Measurements from ENCODE around the gene TP63. TPM values are rescaled to one million over a fixed set of nuclear protein-coding genes. Genes with fewer than 3 reads are reported as not detected.

The TP63 gene
- total RNA-seq, 4 donors from 2014 or later = 302 to 485 (median 319) TPM

GRCh38 chr3:189803254-189803653 lies 172.1 kb downstream of the TP63 start:
- no peak overlapping the region for H3K27ac ChIP-seq
- no peak for DNase-seq (ENCODE audit: low spot score in 2 of 2)
- H3K4me3 ChIP-seq = no peak overlapping the region
- H3K27me3 ChIP-seq = no peaks in the 10 kb centered on the region
- TF ChIP-seq POLR2A (IDR thresholded peaks at IDR 0.05) = no peak
- no peak for TF ChIP-seq EP300 (IDR thresholded peaks at IDR 0.05)
- TF ChIP-seq POLR2AphosphoS5 (IDR thresholded peaks at IDR 0.05) = no peak
- no peak for TF ChIP-seq CTCF (IDR thresholded peaks at IDR 0.05)
- no peaks in the 10 kb centered on the region for H3K9me3 ChIP-seq
- WGBS = 63% methylated on average over 2 of the region's 2 CpGs
- H3K4me1 ChIP-seq = peaks cover 37% of the 10 kb centered on the region
- H3K36me3 ChIP-seq = no peaks in the 10 kb centered on the region

- no peak for DNase-seq (ENCODE audit: low spot score in 2 of 2)
- H3K9me3 ChIP-seq = no peaks in the 10 kb centered on the region
- peaks cover 20% of the 10 kb centered on the region for H3K4me1 ChIP-seq
- 75% methylated on average over 4 of the region's 4 CpGs for WGBS
- no peaks in the 10 kb centered on the region for H3K27me3 ChIP-seq
- peak overlapping the region; percentile 39 for H3K27ac ChIP-seq
- H3K36me3 ChIP-seq = no peaks in the 10 kb centered on the region
- no peak overlapping the region for H3K4me3 ChIP-seq
- TF ChIP-seq POLR2AphosphoS5 (IDR thresholded peaks at IDR 0.05) (no peak), CTCF (IDR thresholded peaks at IDR 0.05) (no peak), EP300 (IDR thresholded peaks at IDR 0.05) (no peak), POLR2A (IDR thresholded peaks at IDR 0.05) (no peak)
Measured at GRCh38 chr3:189805375-189806067, 174.3 kb downstream of the TP63 start.

- DNase-seq (ENCODE audit: low spot score in 2 of 2) = no peak
- Histone ChIP-seq H3K27ac (peak overlapping the region; percentile 7), H3K4me1 (peaks cover 20% of the 10 kb centered on the region), H3K4me3 (no peak overlapping the region), H3K9me3 (no peaks in the 10 kb centered on the region), H3K36me3 (no peaks in the 10 kb centered on the region), H3K27me3 (no peaks in the 10 kb centered on the region)
- TF ChIP-seq EP300 (IDR thresholded peaks at IDR 0.05) (no peak), POLR2A (IDR thresholded peaks at IDR 0.05) (no peak)
- 41% methylated on average over 11 of the region's 11 CpGs for WGBS
Measured at GRCh38 chr3:189806171-189806951, 175.2 kb downstream of the TP63 start.

- no peak for TF ChIP-seq CTCF (IDR thresholded peaks at IDR 0.05)
- no peak for DNase-seq (ENCODE audit: low spot score in 2 of 2)
- no peaks in the 10 kb centered on the region for H3K36me3 ChIP-seq
- 90% methylated on average over 29 of the region's 29 CpGs for WGBS
- H3K9me3 ChIP-seq = no peaks in the 10 kb centered on the region
- H3K4me3 ChIP-seq = no peak overlapping the region
- H3K27ac ChIP-seq = peak overlapping the region; percentile 4
- H3K27me3 ChIP-seq = no peaks in the 10 kb centered on the region
- H3K4me1 ChIP-seq = peaks cover 15% of the 10 kb centered on the region
Measured at GRCh38 chr3:189808246-189809007, 177.2 kb downstream of the TP63 start.

GRCh38 chr3:189809583-189809982 lies 178.4 kb downstream of the TP63 start:
- TF ChIP-seq EP300 (IDR thresholded peaks at IDR 0.05) (no peak), POLR2A (IDR thresholded peaks at IDR 0.05) (no peak), POLR2AphosphoS5 (IDR thresholded peaks at IDR 0.05) (no peak), CTCF (IDR thresholded peaks at IDR 0.05) (no peak)
- H3K4me3 ChIP-seq = no peak overlapping the region
- H3K4me1 ChIP-seq = peaks cover 9% of the 10 kb centered on the region
- H3K9me3 ChIP-seq = no peaks in the 10 kb centered on the region
- H3K27me3 ChIP-seq = no peaks in the 10 kb centered on the region
- 82% methylated on average over 1 of the region's 1 CpG for WGBS
- H3K36me3 ChIP-seq = no peaks in the 10 kb centered on the region
- no peak for DNase-seq (ENCODE audit: low spot score in 2 of 2)
- no peak overlapping the region for H3K27ac ChIP-seq
